GM18951 (cell line): Measurements from ENCODE around the gene GDF7.

Source experiments
- POLR2A ChIP-seq: IDR thresholded peaks from 4 replicates; pipeline ENCODE4 v1.6.1; 2011; ENCODE audit warnings: mild to moderate bottlenecking; ENCODE audit not compliant: insufficient read length, insufficient read depth; ENCODE audit errors: extremely low read depth
- in situ Hi-C: fragments of 300-500 bp; cut with MboI; formaldehyde crosslinking; loops from one replicate; pipeline ENCODE4 v1.12.0; 2022; ENCODE audit warnings: low sequenced_read_pairs, mixed read lengths, inconsistent platforms; ENCODE audit not compliant: unreplicated experiment

The GDF7 gene

GRCh38 chr2:20652141-20652540, 14.8 kb upstream of the GDF7 start:
- in situ Hi-C loops, result no loop called here
- TF ChIP-seq POLR2A, result no peak

GRCh38 chr2:20652673-20653575, 14.0 kb upstream of the GDF7 start:
- TF ChIP-seq POLR2A, result no peak
- in situ Hi-C loops, result no loop called here

GRCh38 chr2:20653695-20654534, 13.0 kb upstream of the GDF7 start:
- no peak for TF ChIP-seq POLR2A
- in situ Hi-C loops, result no loop called here

- in situ Hi-C loops, result no loop called here
- no peak for TF ChIP-seq POLR2A
Observed at GRCh38 chr2:20654535-20654813, 12.5 kb upstream of the GDF7 start.

GRCh38 chr2:20656561-20656960, 10.4 kb upstream of the GDF7 start:
- no peak for TF ChIP-seq POLR2A
- in situ Hi-C loops, result no loop called here

GRCh38 chr2:20657522-20658235, 9.3 kb upstream of the GDF7 start:
- in situ Hi-C loops, result no loop called here

GRCh38 chr2:20660506-20661420, 6.2 kb upstream of the GDF7 start:
- no peak for TF ChIP-seq POLR2A
- in situ Hi-C loops, result loop anchor here (10.0 kb wide), 1 partner anchor 304 kb away; no protein-coding TSS in a partner anchor

More at GRCh38 chr2:20657522-20658235, 9.3 kb upstream of the GDF7 start:
- TF ChIP-seq POLR2A, result no peak

GRCh38 chr2:20661421-20662307, 5.3 kb upstream of the GDF7 start:
- in situ Hi-C loops, result loop anchor here (10.0 kb wide), 1 partner anchor 303 kb away; no protein-coding TSS in a partner anchor

GRCh38 chr2:20662308-20662937, 4.5 kb upstream of the GDF7 start:
- in situ Hi-C loops, result loop anchor here (10.0 kb wide), 1 partner anchor 302 kb away; no protein-coding TSS in a partner anchor
- no peak for TF ChIP-seq POLR2A

More at GRCh38 chr2:20661421-20662307, 5.3 kb upstream of the GDF7 start:
- TF ChIP-seq POLR2A, result no peak

- in situ Hi-C loops, result loop anchor here (10.0 kb wide), 1 partner anchor 301 kb away; no protein-coding TSS in a partner anchor
- no peak for TF ChIP-seq POLR2A
Observed at GRCh38 chr2:20663196-20664070, 3.5 kb upstream of the GDF7 start.
